IMR-90 (cell line): ENCODE data around the gene TACC2. TPM values are rescaled to one million over a fixed set of nuclear protein-coding genes. Genes with fewer than 3 reads are reported as not detected.

Source experiments
- ATAC-seq: fragments of 200-7000 bp; cut with Tn5 transposase; 2 replicates; pipeline ENCODE4 v1.9.1; 2020; ENCODE audit warnings: low read depth, mild to moderate bottlenecking, moderate library complexity
- BruUV-seq: library from RNA; stranded (reverse); fragments of 400-500 nt; replicated peaks from 2 replicates; lab custom pipeline; 2021; lab: Mats Ljungman, UMichigan
- CTCF ChIA-PET: fragments of 300-600 bp; formaldehyde crosslinking; extraction: SDS; loops from one replicate; lab custom pipeline; 2021; ENCODE audit warnings: antibody characterized with exemption; lab: Yijun Ruan, JAX
- POLR2A ChIA-PET: fragments of 300-600 bp; sonication (Branson Sonifier 250); formaldehyde crosslinking; loops from one replicate; lab custom pipeline; 2022; ENCODE audit warnings: antibody characterized with exemption; ENCODE audit not compliant: unreplicated experiment; lab: Charles Lee
- DNase-seq: peaks from one replicate; pipeline ENCODE4 v3.0.0; 2013
- H2AFZ ChIP-seq: replicated peaks from 2 replicates; pipeline ENCODE3; 2013; ENCODE audit warnings: low read length, mild to moderate bottlenecking; ENCODE audit not compliant: poor library complexity
- H2AK5ac ChIP-seq: 2 replicates; pipeline ENCODE4 v1.6.1; 2013; ENCODE audit warnings: low read depth, low read length, inconsistent platforms
- H2AK9ac ChIP-seq: replicated peaks from 2 replicates; pipeline ENCODE3; 2013; ENCODE audit warnings: mild to moderate bottlenecking, low read depth, low read length, moderate library complexity; ENCODE audit not compliant: poor library complexity
- H2BK120ac ChIP-seq: 2 replicates; pipeline ENCODE4 v1.6.1; 2013; ENCODE audit warnings: low read depth, low read length, inconsistent platforms
- H2BK15ac ChIP-seq: 3 replicates; pipeline ENCODE4 v1.6.1; 2013; ENCODE audit warnings: low read depth, low read length, inconsistent platforms
- H2BK20ac ChIP-seq: 2 replicates; pipeline ENCODE4 v1.6.1; 2013; ENCODE audit warnings: low read depth, mild to moderate bottlenecking, inconsistent platforms, low read length, moderate library complexity
- H2BK5ac ChIP-seq: 2 replicates; pipeline ENCODE4 v1.6.1; 2013; ENCODE audit warnings: mild to moderate bottlenecking, low read depth, low read length, inconsistent platforms; ENCODE audit not compliant: poor library complexity, severe bottlenecking
- H3K14ac ChIP-seq: replicated peaks from 2 replicates; pipeline ENCODE4 v1.6.1; 2013; ENCODE audit warnings: low read depth, low read length, inconsistent platforms
- H3K18ac ChIP-seq: 2 replicates; pipeline ENCODE4 v1.6.1; 2013; ENCODE audit warnings: low read depth, low read length, control low read depth
- H3K23ac ChIP-seq: 2 replicates; pipeline ENCODE4 v1.6.1; 2013; ENCODE audit warnings: low read depth, low read length, inconsistent platforms
- H3K27ac ChIP-seq: 2 replicates; pipeline ENCODE4 v1.5.1; 2013; ENCODE audit warnings: mild to moderate bottlenecking, control low read depth, low read length; ENCODE audit not compliant: insufficient read depth
- H3K27me3 ChIP-seq: 2 replicates; pipeline ENCODE4 v1.6.1; 2013; ENCODE audit warnings: low read length; ENCODE audit not compliant: control insufficient read depth, insufficient read depth
- H3K36me3 ChIP-seq: 2 replicates; pipeline ENCODE4 v1.6.1; 2013; ENCODE audit warnings: low read length, mixed read lengths; ENCODE audit not compliant: control insufficient read depth, insufficient read depth
- H3K4ac ChIP-seq: 2 replicates; pipeline ENCODE4 v1.6.1; 2013; ENCODE audit warnings: low read depth, low read length, inconsistent platforms
- H3K4me1 ChIP-seq: 2 replicates; pipeline ENCODE4 v1.6.1; 2013; ENCODE audit warnings: low read length, mixed read lengths; ENCODE audit not compliant: control insufficient read depth, insufficient read depth
- H3K4me2 ChIP-seq: 2 replicates; pipeline ENCODE4 v1.6.1; 2013; ENCODE audit warnings: low read depth, mild to moderate bottlenecking, control low read depth, low read length, moderate library complexity
- H3K4me3 ChIP-seq: 2 replicates; pipeline ENCODE4 v1.5.1; 2013; ENCODE audit warnings: low read depth, mild to moderate bottlenecking, control low read depth, low read length, moderate library complexity; ENCODE audit not compliant: insufficient read depth
- H3K56ac ChIP-seq: 2 replicates; pipeline ENCODE4 v1.6.1; 2013; ENCODE audit warnings: low read length, inconsistent platforms; ENCODE audit not compliant: insufficient read depth; ENCODE audit errors: extremely low read depth
- H3K79me1 ChIP-seq, 2 experiments: 2 replicates each; pipeline ENCODE4 v1.6.1; 2013; ENCODE audit warnings: low read length in 2 of 2, inconsistent platforms in 1 of 2, low read depth in 1 of 2
- H3K9ac ChIP-seq: 2 replicates; pipeline ENCODE4 v1.6.1; 2013; ENCODE audit warnings: low read depth, low read length, control low read depth
- H3K9me1 ChIP-seq: 2 replicates; pipeline ENCODE4 v1.6.1; 2013; ENCODE audit warnings: low read length, inconsistent platforms; ENCODE audit not compliant: insufficient read depth
- H3K9me3 ChIP-seq: 2 replicates; pipeline ENCODE4 v1.6.1; 2013; ENCODE audit warnings: low read length; ENCODE audit not compliant: control insufficient read depth, insufficient read depth
- H4K20me1 ChIP-seq: 2 replicates; pipeline ENCODE4 v1.6.1; 2013; ENCODE audit warnings: low read length, inconsistent platforms; ENCODE audit not compliant: insufficient read depth
- H4K5ac ChIP-seq: 2 replicates; pipeline ENCODE4 v1.6.1; 2013; ENCODE audit warnings: mild to moderate bottlenecking, low read depth, low read length, control low read depth
- H4K8ac ChIP-seq, 2 experiments: 2 replicates each; pipeline ENCODE4 v1.6.1; 2013; ENCODE audit warnings: low read depth in 2 of 2, low read length in 2 of 2, control low read depth in 1 of 2, inconsistent platforms in 1 of 2
- H4K91ac ChIP-seq: 2 replicates; pipeline ENCODE4 v1.6.1; 2013; ENCODE audit warnings: low read depth, low read length, inconsistent platforms; ENCODE audit not compliant: insufficient read depth
- BHLHE40 ChIP-seq: fragments of 150-350 bp; IDR thresholded peaks from 2 replicates; pipeline ENCODE4 v1.6.1; 2016; ENCODE audit warnings: mild to moderate bottlenecking, low read depth, low read length
- CTCF ChIP-seq: conservative IDR thresholded peaks from 2 replicates; pipeline ENCODE4 v1.5.1; 2012; ENCODE audit warnings: mild to moderate bottlenecking, low read depth, low read length, improper control_type of control experiment
- MAFK ChIP-seq: IDR thresholded peaks from 2 replicates; pipeline ENCODE4 v1.6.1; 2012; ENCODE audit warnings: low read depth, low read length, improper control_type of control experiment
- WGBS, 2 experiments: methylation state at CpG; one replicate each; pipeline versions ENCODE4 v1.1.5 to v1.1.7; 2013; ENCODE audit warnings: missing lambda C conversion rate in 2 of 2; ENCODE audit not compliant: insufficient read length in 1 of 2; ENCODE audit errors: extremely low coverage in 2 of 2; 5-methylcytosine and 5-hydroxymethylcytosine counted together
- dilution Hi-C: fragments of 300-500 bp; cut with HindIII; formaldehyde crosslinking; loops from one replicate; pipeline ENCODE4 v1.14.3; 2018; ENCODE audit warnings: low sequenced_read_pairs; ENCODE audit not compliant: unreplicated experiment
- in situ Hi-C: fragments of 300-500 bp; cut with MboI; formaldehyde crosslinking; loops from 3 replicates; pipeline ENCODE4 v1.14.3; 2019; ENCODE audit warnings: low sequenced_read_pairs, inconsistent platforms, mixed read lengths
- intact Hi-C: fragments of 100-400 bp; cut with micrococcal nuclease; formaldehyde crosslinking; loops from 2 replicates; pipeline ENCODE4 v1.10.0; 2022
- polyA plus RNA-seq, 3 experiments: library from polyadenylated mRNA; depleted of rRNA; stranded (reverse); fragments of >200 nt; gene quantifications; 2 replicates each; pipeline ENCODE4 v1.2.3, GENCODE V29; 2012; ENCODE audit warnings: low replicate concordance in 1 of 3
- total RNA-seq: library from RNA; depleted of rRNA; stranded (reverse); fragments of >200 nt; gene quantifications from 2 replicates; pipeline ENCODE4 v1.2.3, GENCODE V29; 2012

The TACC2 gene
- total and polyA plus RNA-seq, 2 of the 4 experiments (the other 2 are of a cell fraction): 2.9 to 15.4 TPM

GRCh38 chr10:122258136-122259074 is 269.4 kb downstream of the TACC2 start:
- no peak overlapping the region for H4K8ac ChIP-seq
- no peak overlapping the region for H2BK20ac ChIP-seq
- intact Hi-C loops: loop anchor here (2.0 kb wide), 1 partner anchor 26 kb away; no protein-coding TSS in a partner anchor
- no peak overlapping the region for H3K14ac ChIP-seq
- H3K23ac ChIP-seq: no peak overlapping the region
- dilution Hi-C loops: no loop called here
- no peak overlapping the region for H3K56ac ChIP-seq
- BruUV-seq: no TSS peak
- H2AK9ac ChIP-seq: no peak overlapping the region
- H2AFZ ChIP-seq: peak overlapping the region; percentile 33
- CTCF ChIA-PET: interaction anchor here (1.3 kb wide), 1 partner anchor 9 kb away, joined by 6 read pairs; no protein-coding TSS in a partner anchor
- no peak overlapping the region for H2AK5ac ChIP-seq
- H3K9me3 ChIP-seq: no peaks in the 10 kb centered on the region
- in situ Hi-C loops: no loop called here
- POLR2A ChIA-PET: interaction anchor here (0.6 kb wide), 1 partner anchor 306 kb away, joined by 3 read pairs; no protein-coding TSS in a partner anchor
- H4K91ac ChIP-seq: no peak overlapping the region
- no peak overlapping the region for H2BK120ac ChIP-seq
- H3K79me1 ChIP-seq: no peaks in the 10 kb centered on the region
- WGBS, 2 experiments: 75% methylated on average over 8 of the region's 25 CpGs; no CpG with 5 or more reads in 1 of the 2 experiments
- H2BK5ac ChIP-seq: no peak overlapping the region
- H3K4me1 ChIP-seq: peaks cover 6% of the 10 kb centered on the region; the same call in 1 of the 2 replicates
- H3K9ac ChIP-seq: no peak overlapping the region
- ATAC-seq (peak; percentile 72), DNase-seq (peak; percentile 69)
- H3K4me3 ChIP-seq: no peak overlapping the region
- no peaks in the 10 kb centered on the region for H3K27me3 ChIP-seq
- H3K4ac ChIP-seq: no peak overlapping the region; the same call in 1 of the 2 replicates
- no peak overlapping the region for H2BK15ac ChIP-seq
- H3K9me1 ChIP-seq: no peaks in the 10 kb centered on the region
- no peak overlapping the region for H3K4me2 ChIP-seq
- H4K5ac ChIP-seq: no peak overlapping the region
- no peaks in the 10 kb centered on the region for H4K20me1 ChIP-seq
- H3K27ac ChIP-seq: no peak overlapping the region
- no peak overlapping the region for H3K18ac ChIP-seq
- TF ChIP-seq MAFK (peak; percentile 78), BHLHE40 (peak; percentile 79), CTCF (no peak)
- no peaks in the 10 kb centered on the region; the same call in 1 of the 2 replicates for H3K36me3 ChIP-seq
